ENCODE measurements around the gene DTD1. TPM values are rescaled to one million over a fixed set of nuclear protein-coding genes. Genes with fewer than 3 reads are reported as not detected.

The DTD1 gene
- total RNA-seq, 1 donor from 2014 or later = 38.1 TPM

DNA sequence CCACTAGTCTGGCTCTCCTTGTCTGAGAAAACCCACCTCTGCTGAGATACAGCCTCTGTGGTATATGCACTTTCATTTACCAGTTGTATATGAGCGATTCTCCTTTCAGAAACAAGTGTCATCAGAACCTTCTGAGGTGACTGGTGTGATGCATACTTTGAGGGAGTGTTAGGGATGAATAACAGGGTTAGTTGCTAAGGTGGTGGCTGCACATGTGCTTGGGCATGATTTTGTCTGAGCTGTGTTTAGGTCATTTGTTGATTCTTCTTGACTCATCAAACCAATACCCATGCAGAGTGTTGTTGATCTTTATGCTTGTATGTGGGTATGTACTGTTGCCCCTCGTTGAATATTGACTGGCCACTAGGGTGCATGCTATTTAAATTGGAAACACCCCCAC, 25.7 kb downstream of the DTD1 start:
- no peaks in the 10 kb centered on the region for H3K79me2 ChIP-seq (ENCODE audit: insufficient read depth, low read length)
- Mint-ChIP-seq H3K36me3 (ENCODE audit: low read depth, unreplicated experiment) (peaks cover 11% of the 10 kb centered on the region), H3K27ac (ENCODE audit: unreplicated experiment) (no peak overlapping the region), H3K4me3 (ENCODE audit: unreplicated experiment) (no peak overlapping the region), H3K4me1 (ENCODE audit: low read depth, unreplicated experiment) (no peaks in the 10 kb centered on the region), H3K9me3 (ENCODE audit: unreplicated experiment) (peaks cover 3% of the 10 kb centered on the region), H3K27me3 (ENCODE audit: low read depth, unreplicated experiment) (no peaks in the 10 kb centered on the region)
- no peak overlapping the region for H3K4me2 ChIP-seq (ENCODE audit: low read length)
- no peak overlapping the region for H3K4me3 ChIP-seq (ENCODE audit: insufficient read depth, low read depth, low read length)
- peaks cover 6% of the 10 kb centered on the region for H3K36me3 ChIP-seq (ENCODE audit: insufficient read depth, low read length)
- no peaks in the 10 kb centered on the region for H3K4me1 ChIP-seq (ENCODE audit: insufficient read depth, low read length)
- no peak overlapping the region for H2AFZ ChIP-seq (ENCODE audit: low read depth, low read length)
- FAIRE-seq (no peak), DNase-seq (ENCODE audit: low read depth) (no peak)
- TF ChIP-seq EZH2 (IDR thresholded peaks at IDR 0.05; ENCODE audit: insufficient read depth, low read length) = no peak
- TF ChIP-seq, protein P1, sequence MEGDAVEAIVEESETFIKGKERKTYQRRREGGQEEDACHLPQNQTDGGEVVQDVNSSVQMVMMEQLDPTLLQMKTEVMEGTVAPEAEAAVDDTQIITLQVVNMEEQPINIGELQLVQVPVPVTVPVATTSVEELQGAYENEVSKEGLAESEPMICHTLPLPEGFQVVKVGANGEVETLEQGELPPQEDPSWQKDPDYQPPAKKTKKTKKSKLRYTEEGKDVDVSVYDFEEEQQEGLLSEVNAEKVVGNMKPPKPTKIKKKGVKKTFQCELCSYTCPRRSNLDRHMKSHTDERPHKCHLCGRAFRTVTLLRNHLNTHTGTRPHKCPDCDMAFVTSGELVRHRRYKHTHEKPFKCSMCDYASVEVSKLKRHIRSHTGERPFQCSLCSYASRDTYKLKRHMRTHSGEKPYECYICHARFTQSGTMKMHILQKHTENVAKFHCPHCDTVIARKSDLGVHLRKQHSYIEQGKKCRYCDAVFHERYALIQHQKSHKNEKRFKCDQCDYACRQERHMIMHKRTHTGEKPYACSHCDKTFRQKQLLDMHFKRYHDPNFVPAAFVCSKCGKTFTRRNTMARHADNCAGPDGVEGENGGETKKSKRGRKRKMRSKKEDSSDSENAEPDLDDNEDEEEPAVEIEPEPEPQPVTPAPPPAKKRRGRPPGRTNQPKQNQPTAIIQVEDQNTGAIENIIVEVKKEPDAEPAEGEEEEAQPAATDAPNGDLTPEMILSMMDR (IDR thresholded peaks at IDR 0.05; ENCODE audit: insufficient read depth, low read depth, low read length) = no peak
- no peak overlapping the region for H3K27ac ChIP-seq (ENCODE audit: low read depth, low read length)
- no peak overlapping the region for H3K9ac ChIP-seq (ENCODE audit: low read length)
- peaks cover 6% of the 10 kb centered on the region for H4K20me1 ChIP-seq (ENCODE audit: insufficient read depth, low read length)
- H3K9me3 ChIP-seq (ENCODE audit: insufficient read depth, low read depth, low read length) = no peaks in the 10 kb centered on the region
- H3K27me3 ChIP-seq (ENCODE audit: insufficient read depth, low read length) = no peaks in the 10 kb centered on the region

DNA sequence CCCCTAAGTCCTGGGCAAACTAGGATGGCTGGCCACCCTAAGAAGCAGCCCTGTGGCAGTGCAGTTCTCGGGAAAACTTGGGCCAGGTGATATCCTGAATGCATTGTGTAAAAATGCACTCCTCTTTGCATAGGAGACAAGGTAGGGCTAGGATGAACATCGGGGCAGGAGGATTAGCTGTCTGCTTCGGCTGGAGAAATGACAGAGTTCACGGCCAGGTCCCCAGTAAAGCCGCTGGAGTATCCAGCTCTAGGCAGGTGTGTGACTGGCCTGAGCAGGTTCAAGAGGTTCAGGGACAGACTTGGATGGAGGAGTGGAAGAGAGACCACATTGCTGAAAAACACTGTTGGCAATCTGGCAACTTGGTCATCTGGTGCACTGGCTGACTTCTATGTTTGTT, 26.4 kb downstream of the DTD1 start:
- Mint-ChIP-seq H3K4me1 (ENCODE audit: low read depth, unreplicated experiment) (no peaks in the 10 kb centered on the region), H3K36me3 (ENCODE audit: low read depth, unreplicated experiment) (peaks cover 11% of the 10 kb centered on the region), H3K4me3 (ENCODE audit: unreplicated experiment) (no peak overlapping the region), H3K27me3 (ENCODE audit: low read depth, unreplicated experiment) (no peaks in the 10 kb centered on the region), H3K9me3 (ENCODE audit: unreplicated experiment) (peaks cover 3% of the 10 kb centered on the region), H3K27ac (ENCODE audit: unreplicated experiment) (no peak overlapping the region)
- Histone ChIP-seq H3K27ac (ENCODE audit: low read depth, low read length) (no peak overlapping the region), H3K4me1 (ENCODE audit: insufficient read depth, low read length) (no peaks in the 10 kb centered on the region), H3K4me3 (ENCODE audit: insufficient read depth, low read depth, low read length) (no peak overlapping the region), H3K9me3 (ENCODE audit: insufficient read depth, low read depth, low read length) (no peaks in the 10 kb centered on the region), H3K9ac (ENCODE audit: low read length) (no peak overlapping the region), H4K20me1 (ENCODE audit: insufficient read depth, low read length) (peaks cover 6% of the 10 kb centered on the region), H3K36me3 (ENCODE audit: insufficient read depth, low read length) (peaks cover 5% of the 10 kb centered on the region), H3K79me2 (ENCODE audit: insufficient read depth, low read length) (no peaks in the 10 kb centered on the region), H2AFZ (ENCODE audit: low read depth, low read length) (no peak overlapping the region), H3K4me2 (ENCODE audit: low read length) (no peak overlapping the region), H3K27me3 (ENCODE audit: insufficient read depth, low read length) (no peaks in the 10 kb centered on the region)
- DNase-seq (ENCODE audit: low read depth) = no peak
- TF ChIP-seq, protein P1 (IDR thresholded peaks at IDR 0.05; ENCODE audit: insufficient read depth, low read depth, low read length) = no peak
- no peak for TF ChIP-seq EZH2 (IDR thresholded peaks at IDR 0.05; ENCODE audit: insufficient read depth, low read length)
- no peak for FAIRE-seq

DNA sequence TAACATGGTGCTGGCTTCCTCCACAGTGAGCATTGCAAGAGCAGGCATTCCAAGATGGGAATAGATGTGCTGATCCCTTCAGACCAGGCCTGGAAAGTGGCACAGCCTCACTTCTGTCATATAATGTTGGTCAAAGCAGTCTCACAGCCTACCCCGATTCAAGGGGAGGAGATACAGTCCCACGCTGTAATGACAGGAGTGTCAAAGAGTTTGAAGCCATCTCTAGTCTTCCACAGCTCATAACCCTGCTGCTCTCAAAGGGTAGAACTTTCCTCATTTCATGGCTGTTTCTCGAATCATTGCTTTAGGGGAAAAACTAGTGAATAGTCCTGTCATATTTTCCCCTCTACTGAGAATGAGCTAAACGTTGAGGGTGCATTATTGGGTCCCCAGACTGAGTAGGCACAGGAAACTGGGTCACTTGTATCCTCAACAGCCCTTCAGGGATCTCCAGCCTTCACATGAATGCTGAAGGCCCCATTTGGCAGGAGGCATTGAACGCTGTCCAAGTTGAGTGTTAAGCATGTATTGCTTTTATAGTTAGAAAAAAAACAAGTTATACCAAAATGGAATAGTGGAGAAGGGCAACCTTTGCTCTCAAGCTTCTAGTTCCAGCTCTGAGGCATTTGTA, 27.3 kb downstream of the DTD1 start:
- no peak for DNase-seq (ENCODE audit: low read depth)
- no peak for FAIRE-seq
- Mint-ChIP-seq H3K4me1 (ENCODE audit: low read depth, unreplicated experiment) (no peaks in the 10 kb centered on the region), H3K36me3 (ENCODE audit: low read depth, unreplicated experiment) (peaks cover 11% of the 10 kb centered on the region), H3K27ac (ENCODE audit: unreplicated experiment) (no peak overlapping the region), H3K27me3 (ENCODE audit: low read depth, unreplicated experiment) (no peaks in the 10 kb centered on the region), H3K4me3 (ENCODE audit: unreplicated experiment) (no peak overlapping the region), H3K9me3 (ENCODE audit: unreplicated experiment) (peaks cover 3% of the 10 kb centered on the region)
- Histone ChIP-seq H3K4me1 (ENCODE audit: insufficient read depth, low read length) (no peaks in the 10 kb centered on the region), H3K36me3 (ENCODE audit: insufficient read depth, low read length) (peaks cover 2% of the 10 kb centered on the region), H3K27me3 (ENCODE audit: insufficient read depth, low read length) (no peaks in the 10 kb centered on the region), H4K20me1 (ENCODE audit: insufficient read depth, low read length) (peaks cover 6% of the 10 kb centered on the region), H2AFZ (ENCODE audit: low read depth, low read length) (no peak overlapping the region), H3K27ac (ENCODE audit: low read depth, low read length) (no peak overlapping the region), H3K9me3 (ENCODE audit: insufficient read depth, low read depth, low read length) (no peaks in the 10 kb centered on the region), H3K4me2 (ENCODE audit: low read length) (no peak overlapping the region), H3K9ac (ENCODE audit: low read length) (no peak overlapping the region), H3K79me2 (ENCODE audit: insufficient read depth, low read length) (no peaks in the 10 kb centered on the region), H3K4me3 (ENCODE audit: insufficient read depth, low read depth, low read length) (no peak overlapping the region)
- no peak for TF ChIP-seq EZH2 (IDR thresholded peaks at IDR 0.05; ENCODE audit: insufficient read depth, low read length)
- TF ChIP-seq, protein P1 (IDR thresholded peaks at IDR 0.05; ENCODE audit: insufficient read depth, low read depth, low read length) = no peak

Measured in astrocyte (in vitro differentiated cells and primary cell).